ENCODE results near the gene EVPL.
"Not testable (repeated sequence)": the region's sequence is repeated elsewhere in the genome, so short reads cannot be mapped to it uniquely, and the experiment has no call there.

The EVPL gene

DNA sequence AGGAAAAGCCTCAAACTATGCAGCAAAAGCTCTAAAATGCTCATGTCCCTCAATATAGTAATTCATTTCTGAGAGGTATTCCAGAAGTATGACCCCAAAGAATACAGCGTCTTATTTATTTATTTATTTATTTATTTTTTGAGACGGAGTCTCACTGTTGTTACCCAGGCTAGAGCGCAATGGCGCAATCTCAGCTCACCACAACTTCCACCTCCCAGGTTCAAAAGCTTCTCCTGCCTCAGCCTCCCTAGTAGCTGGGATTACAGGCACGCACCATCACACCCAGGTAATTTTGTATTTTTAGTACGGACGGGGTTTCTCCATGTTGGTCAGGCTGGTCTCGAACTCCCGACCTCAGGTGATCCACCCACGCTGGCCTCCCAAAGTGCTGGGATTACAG is 58.1 kb downstream of the EVPL start:
- not testable (repeated sequence) for DNase-seq (ENCODE audit: low read depth in 4 of 4, low spot score in 1 of 4)

DNA sequence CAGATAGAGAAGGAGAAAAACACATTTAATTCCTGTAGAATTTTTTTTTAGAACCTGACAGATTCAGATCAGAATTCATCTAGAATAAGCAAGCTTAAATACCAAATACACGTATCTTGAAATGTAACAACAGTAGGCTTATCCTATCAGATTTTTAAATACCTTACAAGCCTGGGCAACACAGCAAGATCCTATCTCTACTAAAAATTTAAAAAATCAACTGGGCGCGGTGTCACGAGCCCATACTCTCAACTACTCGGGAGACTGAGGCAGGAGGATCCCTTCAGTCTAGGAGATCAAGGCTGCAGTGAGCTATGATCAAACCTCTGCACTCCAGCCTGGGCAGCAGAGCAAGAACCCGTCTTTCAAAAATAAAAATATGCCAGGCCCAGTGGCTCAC is 61.6 kb downstream of the EVPL start:
- DNase-seq (ENCODE audit: low read depth in 4 of 4, low spot score in 1 of 4) = no peak

DNA sequence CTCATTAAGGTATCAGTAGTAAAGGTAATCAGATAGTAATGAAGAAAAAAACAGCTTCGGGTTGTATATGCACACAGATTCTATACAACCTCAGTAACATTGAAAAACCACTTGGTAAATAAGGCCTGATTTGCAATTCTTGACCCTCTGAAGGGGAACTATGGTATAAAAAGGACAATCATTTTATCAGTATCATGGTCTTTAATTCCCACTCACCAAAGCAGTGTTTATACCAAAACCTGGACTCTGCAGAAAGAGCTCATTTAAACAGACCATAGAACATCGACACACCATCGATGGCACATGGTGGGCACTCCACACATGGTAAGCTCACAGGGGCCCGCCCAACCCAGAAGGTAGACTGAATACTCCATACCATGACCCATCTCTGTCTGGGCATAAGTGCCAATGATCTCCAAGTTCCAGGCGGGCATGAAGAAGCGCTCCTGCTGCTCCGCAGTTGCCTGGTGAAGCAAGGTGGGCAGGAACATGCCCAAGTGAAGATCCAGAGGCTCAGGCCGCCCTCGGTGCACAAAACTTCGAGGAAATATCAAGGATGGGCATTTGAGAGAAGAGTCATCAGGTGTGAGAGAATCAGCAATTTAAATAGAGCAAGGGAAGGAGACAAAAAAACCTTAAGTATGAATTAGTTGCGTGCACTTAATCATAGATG is 67.1 kb downstream of the EVPL start:
- no peak for DNase-seq (ENCODE audit: low read depth in 4 of 4, low spot score in 1 of 4)

DNA sequence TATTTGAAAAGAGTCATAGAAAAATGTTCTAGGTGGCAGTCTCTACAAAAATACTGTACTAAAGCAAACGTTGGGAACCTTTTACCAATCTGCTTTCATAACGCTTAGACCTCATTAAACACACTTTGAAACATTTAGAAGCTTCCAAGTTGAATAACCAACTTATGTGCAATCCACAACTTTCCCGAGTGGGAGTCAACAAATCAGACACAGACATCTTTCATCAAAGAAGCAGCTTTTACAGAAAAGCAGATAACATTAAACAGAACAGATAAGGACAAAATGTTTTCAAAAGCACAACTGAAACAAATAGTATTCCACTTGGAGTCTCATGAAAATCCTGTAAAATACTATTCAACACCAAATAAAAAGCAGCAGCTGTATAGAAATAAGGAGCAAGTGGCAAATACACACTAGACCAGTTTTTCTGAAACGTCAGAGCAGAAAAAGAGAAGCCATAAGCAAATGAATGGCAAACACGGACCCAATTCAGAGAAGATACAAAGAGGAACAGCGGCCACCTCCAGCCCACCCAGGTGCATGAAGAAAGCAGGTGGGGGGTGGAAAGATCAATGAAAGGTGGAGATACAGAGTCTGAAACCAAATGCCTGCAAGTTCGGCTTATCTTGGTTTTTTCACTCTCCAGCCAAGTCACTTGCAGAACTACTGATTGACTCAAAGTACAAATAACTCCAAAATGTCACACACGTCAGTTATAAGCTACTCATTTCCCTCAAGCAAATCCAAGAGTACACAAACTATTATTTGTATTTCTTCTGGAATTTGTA is 67.9 kb downstream of the EVPL start:
- DNase-seq (ENCODE audit: low read depth in 4 of 4, low spot score in 1 of 4) = no peak
